ENCODE measurements around the gene RARB.

GRCh38 chr3:25460751-25461150 is 32.7 kb downstream of the RARB start:
- no peak for TF ChIP-seq CTCF (conservative IDR thresholded peaks at IDR 0.05)
- no peak for TF ChIP-seq ZFX (IDR thresholded peaks at IDR 0.05)
